ENCODE data around the gene PPA2. TPM values are rescaled to one million over a fixed set of nuclear protein-coding genes. Genes with fewer than 3 reads are reported as not detected.
A peak's percentile ranks its signal among the peaks of the same experiment; 100 is the strongest.

Gene PPA2
- total and polyA plus RNA-seq, 10 of the 15 experiments (the other 5 are each of a cell fraction or from before 2014, with no cell fraction given): 93.8 to 293 (median 146) TPM

GRCh38 chr4:105471566-105472176, 2.2 kb downstream of the PPA2 start (continued):
- TF ChIP-seq E2F8 (IDR thresholded peaks at IDR 0.05; ENCODE audit: low read depth, partially characterized antibody) (no peak), SREBF1 (IDR thresholded peaks at IDR 0.05; ENCODE audit: low read length) (no peak), POLR2AphosphoS2 (IDR thresholded peaks at IDR 0.05; ENCODE audit: low read depth, low read length) (no peak), WRNIP1 (IDR thresholded peaks at IDR 0.05; ENCODE audit: borderline replicate concordance, low read depth, low read length) (no peak), NRF1 (conservative IDR thresholded peaks at IDR 0.05; ENCODE audit: low read depth, low read length) (no peak), CEBPZ (IDR thresholded peaks at IDR 0.05; ENCODE audit: low read depth, low read length) (no peak), ASH2L (IDR thresholded peaks at IDR 0.05; ENCODE audit: borderline replicate concordance, low read depth) (no peak), ZBTB33 (IDR thresholded peaks at IDR 0.05) (no peak), SREBF2 (IDR thresholded peaks at IDR 0.05; ENCODE audit: low read length) (no peak), MAX (IDR thresholded peaks at IDR 0.05; ENCODE audit: low read depth, low read length) (no peak), ZNF622 (IDR thresholded peaks at IDR 0.05) (no peak), KAT2A (conservative IDR thresholded peaks at IDR 0.05; ENCODE audit: control insufficient read depth, low read depth, low read length) (no peak), EP300 (IDR thresholded peaks at IDR 0.05; ENCODE audit: borderline replicate concordance in 1 of 2, control insufficient read depth in 1 of 2, low read depth in 2 of 2, low read length in 2 of 2) (no peak), KLF5 (IDR thresholded peaks at IDR 0.05; ENCODE audit: partially characterized antibody) (no peak), YY1 (IDR thresholded peaks at IDR 0.05; ENCODE audit: low read depth, low read length) (peak; percentile 66), EGR1 (IDR thresholded peaks at IDR 0.05; ENCODE audit: borderline replicate concordance in 1 of 2, low read depth in 2 of 2, low read length in 2 of 2) (0 out of 3 replicates have a peak, but pooled peaks of 1 of the 2 experiments have one; percentile 8), SPI1 (IDR thresholded peaks at IDR 0.05; ENCODE audit: borderline replicate concordance, insufficient read depth, low read depth, low read length) (no peak), ZNF207 (IDR thresholded peaks at IDR 0.05; ENCODE audit: borderline replicate concordance) (no peak), PKNOX1 (IDR thresholded peaks at IDR 0.05) (no peak), CHD4 (IDR thresholded peaks at IDR 0.05) (no peak), NFYA (IDR thresholded peaks at IDR 0.05; ENCODE audit: borderline replicate concordance, low read depth, low read length) (no peak)

Measured in GM12878 (cell line).